Natural killer cell (primary cell): ENCODE data around the gene WNT3A. TPM values are rescaled to one million over a fixed set of nuclear protein-coding genes. Genes with fewer than 3 reads are reported as not detected.
A peak's percentile ranks its signal among the peaks of the same experiment; 100 is the strongest.

Experiments used
- ATAC-seq, 3 donors: fragments of 150-1000 bp in 2 of 3; fragments of 200-7000 bp in 1 of 3; cut with Tn5 transposase; 1 replicate in 1 of 3; 2 replicates in 2 of 3; pipeline ENCODE4 v1.10.0; 2021; ENCODE audit warnings: mild to moderate bottlenecking in 2 of 3, moderate library complexity in 2 of 3
- DNase-seq, 2 donors: peaks; one replicate each; pipeline versions ENCODE4 v3.0.0 to v3.0.0-alpha.2; 2013 to 2021; ENCODE audit warnings: mixed read lengths in 1 of 2
- H3K27ac ChIP-seq: one replicate; pipeline ENCODE4 v1.5.1; 2013; ENCODE audit warnings: mild to moderate bottlenecking, low read length
- H3K27me3 ChIP-seq: one replicate; pipeline ENCODE4 v1.6.1; 2013; ENCODE audit warnings: low read length; ENCODE audit not compliant: control insufficient read depth, insufficient read depth
- H3K36me3 ChIP-seq: one replicate; pipeline ENCODE4 v1.6.1; 2013; ENCODE audit warnings: low read length; ENCODE audit not compliant: control insufficient read depth, insufficient read depth
- H3K4me1 ChIP-seq: one replicate; pipeline ENCODE4 v1.6.1; 2013; ENCODE audit warnings: low read length; ENCODE audit not compliant: control insufficient read depth, insufficient read depth
- H3K4me3 ChIP-seq: one replicate; pipeline ENCODE4 v1.5.1; 2013; ENCODE audit warnings: low read length
- H3K9me3 ChIP-seq: one replicate; pipeline ENCODE4 v1.6.1; 2013; ENCODE audit warnings: low read length; ENCODE audit not compliant: control insufficient read depth, insufficient read depth
- H3K27ac Mint-ChIP-seq, 2 donors: one replicate each; pipeline ENCODE4 v1.8.0; 2022; ENCODE audit warnings: mild to moderate bottlenecking in 2 of 2, mixed read lengths in 2 of 2, moderate library complexity in 1 of 2
- H3K27me3 Mint-ChIP-seq, 2 donors: one replicate each; pipeline ENCODE4 v1.8.0; 2022; ENCODE audit warnings: low read depth in 2 of 2, mixed read lengths in 2 of 2
- H3K36me3 Mint-ChIP-seq: one replicate; pipeline ENCODE4 v1.8.0; 2022; ENCODE audit warnings: mixed read lengths
- H3K4me1 Mint-ChIP-seq, 2 donors: one replicate each; pipeline ENCODE4 v1.8.0; 2022; ENCODE audit warnings: mixed read lengths in 2 of 2
- H3K4me3 Mint-ChIP-seq: one replicate; pipeline ENCODE4 v1.8.0; 2022; ENCODE audit warnings: mild to moderate bottlenecking, moderate library complexity, mixed read lengths
- H3K9me3 Mint-ChIP-seq, 2 donors: one replicate each; pipeline ENCODE4 v1.8.0; 2022; ENCODE audit warnings: mixed read lengths in 2 of 2
- WGBS: methylation state at CpG from one replicate; pipeline ENCODE4 v1.1.7; 2013; ENCODE audit warnings: missing lambda C conversion rate; ENCODE audit not compliant: insufficient coverage; 5-methylcytosine and 5-hydroxymethylcytosine counted together
- intact Hi-C: fragments of 100-400 bp; cut with micrococcal nuclease; formaldehyde crosslinking; loops from one replicate; pipeline ENCODE4 v1.14.2; 2022
- total RNA-seq, 4 donors: library from RNA; stranded (reverse); fragments of 120-200 nt in 1 of 4; gene quantifications; one replicate each; pipeline versions ENCODE4 v1.2.3 to v1.2.4, GENCODE V29; 2013 to 2022
- TF ChIP-seq, protein P1 (sequence below): fragments of 200-600 bp; IDR thresholded peaks from one replicate; pipeline ENCODE4 v1.8.0; 2022; ENCODE audit warnings: antibody characterized with exemption

WNT3A gene
- total RNA-seq, 3 donors from 2014 or later (not counting 1 experiment from before 2014, with no cell fraction given), result not detected

DNA sequence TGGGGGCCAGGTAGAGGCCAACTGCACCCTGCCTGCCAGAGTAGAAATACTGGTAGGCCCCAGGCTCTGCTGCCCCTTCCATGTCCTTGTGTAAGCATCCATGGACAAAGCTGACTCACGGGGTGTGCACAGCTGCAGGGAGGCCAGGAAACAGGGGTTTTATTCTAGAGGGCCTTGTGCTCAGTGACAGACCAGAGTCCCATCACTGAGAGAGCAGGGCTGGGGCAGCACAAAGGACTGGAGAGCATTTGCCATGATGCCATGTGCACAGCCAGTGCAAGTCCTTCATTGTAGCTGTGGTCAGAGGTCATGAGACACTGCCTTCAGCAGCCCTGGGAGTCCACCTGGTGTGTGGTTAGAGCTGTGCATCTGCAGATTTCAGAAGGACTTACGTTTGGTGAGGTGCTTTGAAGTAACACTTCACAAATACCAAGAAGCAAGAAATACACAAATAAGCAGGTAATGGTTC lies 83.8 kb downstream of the WNT3A start:
- Mint-ChIP-seq H3K4me3 (peak overlapping the region; percentile 49), H3K36me3 (peaks cover 7% of the 10 kb centered on the region), H3K27ac (peak overlapping the region; percentile 92 to 94), H3K27me3 (no peaks in the 10 kb centered on the region), H3K4me1 (peaks cover 83 to 84% of the 10 kb centered on the region in 2 donors), H3K9me3 (peaks cover 3 to 8% of the 10 kb centered on the region in 2 donors)
- peaks cover 13% of the 10 kb centered on the region for H3K9me3 ChIP-seq
- peaks cover 9% of the 10 kb centered on the region for H3K36me3 ChIP-seq
- TF ChIP-seq, protein P1, sequence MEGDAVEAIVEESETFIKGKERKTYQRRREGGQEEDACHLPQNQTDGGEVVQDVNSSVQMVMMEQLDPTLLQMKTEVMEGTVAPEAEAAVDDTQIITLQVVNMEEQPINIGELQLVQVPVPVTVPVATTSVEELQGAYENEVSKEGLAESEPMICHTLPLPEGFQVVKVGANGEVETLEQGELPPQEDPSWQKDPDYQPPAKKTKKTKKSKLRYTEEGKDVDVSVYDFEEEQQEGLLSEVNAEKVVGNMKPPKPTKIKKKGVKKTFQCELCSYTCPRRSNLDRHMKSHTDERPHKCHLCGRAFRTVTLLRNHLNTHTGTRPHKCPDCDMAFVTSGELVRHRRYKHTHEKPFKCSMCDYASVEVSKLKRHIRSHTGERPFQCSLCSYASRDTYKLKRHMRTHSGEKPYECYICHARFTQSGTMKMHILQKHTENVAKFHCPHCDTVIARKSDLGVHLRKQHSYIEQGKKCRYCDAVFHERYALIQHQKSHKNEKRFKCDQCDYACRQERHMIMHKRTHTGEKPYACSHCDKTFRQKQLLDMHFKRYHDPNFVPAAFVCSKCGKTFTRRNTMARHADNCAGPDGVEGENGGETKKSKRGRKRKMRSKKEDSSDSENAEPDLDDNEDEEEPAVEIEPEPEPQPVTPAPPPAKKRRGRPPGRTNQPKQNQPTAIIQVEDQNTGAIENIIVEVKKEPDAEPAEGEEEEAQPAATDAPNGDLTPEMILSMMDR, result no peak
- DNase-seq, result no peak
- 18% methylated on average over 1 of the region's 2 CpGs for whole genome bisulfite sequencing
- no peak overlapping the region for H3K4me3 ChIP-seq
- no peaks in the 10 kb centered on the region for H3K27me3 ChIP-seq
- intact Hi-C loops, result no loop called here
- peak overlapping the region; percentile 58 for H3K27ac ChIP-seq
- peak in 1 of 3 donors; percentile 9 for ATAC-seq
- H3K4me1 ChIP-seq, result peaks cover 82% of the 10 kb centered on the region

DNA sequence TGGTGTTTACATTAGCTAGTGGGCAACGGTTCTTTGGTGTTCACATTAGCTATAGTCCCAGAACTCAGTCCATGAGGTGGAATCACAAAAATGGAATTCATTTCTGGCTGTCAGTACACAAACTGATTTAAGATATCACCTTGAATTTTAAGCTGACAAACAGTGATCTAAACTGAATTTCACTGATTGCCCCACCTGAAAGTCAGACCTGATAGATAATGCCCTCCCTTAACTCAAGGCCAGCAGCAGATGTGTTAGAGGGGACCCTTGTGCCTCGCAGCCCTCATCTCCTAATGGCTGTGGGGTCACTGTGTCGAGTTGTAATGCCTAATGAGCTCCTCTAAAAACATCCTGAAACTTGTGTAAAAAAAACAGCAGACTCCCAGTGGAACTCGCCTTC lies 84.3 kb downstream of the WNT3A start:
- ATAC-seq, result no peak
- no peaks in the 10 kb centered on the region for H3K27me3 ChIP-seq
- Mint-ChIP-seq H3K9me3 (peaks cover 3 to 8% of the 10 kb centered on the region in 2 donors), H3K27me3 (no peaks in the 10 kb centered on the region), H3K36me3 (peaks cover 7% of the 10 kb centered on the region), H3K4me1 (peaks cover 82 to 86% of the 10 kb centered on the region in 2 donors), H3K4me3 (peak overlapping the region; percentile 68), H3K27ac (peak overlapping the region; percentile 92 to 94)
- H3K36me3 ChIP-seq, result peaks cover 9% of the 10 kb centered on the region
- H3K27ac ChIP-seq, result no peak overlapping the region
- TF ChIP-seq, protein P1, result no peak
- intact Hi-C loops, result no loop called here
- no peak for DNase-seq
- H3K4me3 ChIP-seq, result no peak overlapping the region
- H3K9me3 ChIP-seq, result peaks cover 13% of the 10 kb centered on the region
- H3K4me1 ChIP-seq, result peaks cover 80% of the 10 kb centered on the region
- WGBS, result 80% methylated on average over 4 of the region's 4 CpGs

DNA sequence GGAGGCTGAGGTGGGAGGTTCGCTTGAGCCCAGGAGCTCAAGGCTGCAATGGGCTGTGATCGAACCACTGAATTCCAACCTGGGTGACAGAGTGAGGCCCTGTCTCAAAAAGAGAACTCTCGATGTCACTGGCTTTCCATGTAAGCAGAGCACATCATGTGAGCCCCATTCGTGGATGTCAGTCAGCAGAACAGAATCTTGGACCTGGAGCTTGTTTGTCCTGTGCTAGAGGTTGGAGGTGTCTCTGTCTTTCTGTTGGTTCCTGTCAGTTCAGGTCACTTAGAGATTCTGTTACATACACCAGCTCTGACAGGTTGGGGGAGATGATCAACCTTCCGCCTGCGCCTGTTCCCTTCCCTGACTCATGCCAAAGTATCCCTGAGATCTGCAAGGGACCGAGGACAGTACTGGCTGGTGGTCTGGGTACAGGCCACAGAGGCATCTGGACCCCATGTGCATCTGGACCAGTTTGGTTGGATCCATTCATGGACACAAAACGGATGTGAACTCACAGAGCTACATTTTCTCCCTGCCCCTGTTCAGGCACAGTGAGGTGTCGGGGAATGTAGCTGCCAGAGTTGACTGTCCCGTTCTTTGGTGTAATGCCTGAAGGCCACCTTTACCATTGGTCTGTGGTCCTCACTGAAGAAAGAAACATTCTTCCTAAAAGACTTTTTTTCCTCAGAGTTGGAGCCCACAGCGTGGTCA lies 85.7 kb downstream of the WNT3A start:
- WGBS, result 94% methylated on average over 11 of the region's 11 CpGs
- Mint-ChIP-seq H3K36me3 (peaks cover 7% of the 10 kb centered on the region), H3K27me3 (no peaks in the 10 kb centered on the region), H3K9me3 (peaks cover 3 to 8% of the 10 kb centered on the region in 2 donors), H3K4me1 (peaks cover 72 to 77% of the 10 kb centered on the region in 2 donors), H3K4me3 (no peak overlapping the region), H3K27ac (peak overlapping the region; percentile 92 to 94)
- Histone ChIP-seq H3K4me3 (no peak overlapping the region), H3K4me1 (peaks cover 78% of the 10 kb centered on the region), H3K27ac (no peak overlapping the region), H3K36me3 (peaks cover 16% of the 10 kb centered on the region), H3K27me3 (no peaks in the 10 kb centered on the region), H3K9me3 (peaks cover 13% of the 10 kb centered on the region)
- no peak for ATAC-seq
- TF ChIP-seq, protein P1, result no peak
- DNase-seq, result no peak
- intact Hi-C loops, result no loop called here
